Endodermal cell (in vitro differentiated cells): ENCODE data around the gene TCF12. TPM values are rescaled to one million over a fixed set of nuclear protein-coding genes. Genes with fewer than 3 reads are reported as not detected.

Source experiments
- DNase-seq: peaks from one replicate; pipeline ENCODE4 v3.0.0-alpha.2; 2017
- H3K27ac ChIP-seq: 2 replicates; pipeline ENCODE4 v1.5.1; 2013; ENCODE audit warnings: mild to moderate bottlenecking, low read depth, low read length, moderate library complexity
- H3K27me3 ChIP-seq: 2 replicates; pipeline ENCODE4 v1.6.1; 2013; ENCODE audit warnings: mild to moderate bottlenecking, low read length, moderate library complexity; ENCODE audit not compliant: insufficient read depth, control insufficient read depth, poor library complexity, severe bottlenecking
- H3K36me3 ChIP-seq: 2 replicates; pipeline ENCODE4 v1.7.0; 2013; ENCODE audit warnings: mild to moderate bottlenecking, low read length, moderate library complexity; ENCODE audit not compliant: control insufficient read depth, insufficient read depth
- H3K4me1 ChIP-seq: one replicate; pipeline ENCODE4 v1.7.0; 2013; ENCODE audit warnings: low read length; ENCODE audit not compliant: control insufficient read depth, insufficient read depth
- H3K4me3 ChIP-seq: 2 replicates; pipeline ENCODE4 v1.5.1; 2013; ENCODE audit warnings: mild to moderate bottlenecking, low read length, moderate library complexity
- H3K9ac ChIP-seq: 2 replicates; pipeline ENCODE4 v1.6.1; 2013; ENCODE audit warnings: mild to moderate bottlenecking, low read length, moderate library complexity; ENCODE audit not compliant: poor library complexity, severe bottlenecking; ENCODE audit errors: extremely low read depth
- H3K9me3 ChIP-seq: 2 replicates; pipeline ENCODE4 v1.6.1; 2013; ENCODE audit warnings: mild to moderate bottlenecking, low read length, moderate library complexity; ENCODE audit not compliant: control insufficient read depth
- H3K27ac Mint-ChIP-seq: 2 replicates; pipeline ENCODE4 v1.8.0; 2020; ENCODE audit warnings: mixed read lengths
- H3K27me3 Mint-ChIP-seq: 2 replicates; pipeline ENCODE4 v1.8.0; 2021; ENCODE audit warnings: mild to moderate bottlenecking, mixed read lengths; ENCODE audit not compliant: insufficient read depth
- H3K36me3 Mint-ChIP-seq: 2 replicates; pipeline ENCODE4 v1.8.0; 2020; ENCODE audit warnings: low read depth, mixed read lengths
- H3K4me1 Mint-ChIP-seq: 2 replicates; pipeline ENCODE4 v1.8.0; 2020; ENCODE audit warnings: mixed read lengths
- H3K4me3 Mint-ChIP-seq: 2 replicates; pipeline ENCODE4 v1.8.0; 2020; ENCODE audit warnings: mild to moderate bottlenecking, moderate library complexity, mixed read lengths
- H3K9me3 Mint-ChIP-seq: 2 replicates; pipeline ENCODE4 v1.8.0; 2020; ENCODE audit warnings: mild to moderate bottlenecking, mixed read lengths
- WGBS, 2 experiments: methylation state at CpG; one replicate each; pipeline versions ENCODE4 v1.1.5 to v1.1.7; 2013; ENCODE audit warnings: missing lambda C conversion rate in 2 of 2, mixed read lengths in 1 of 2; ENCODE audit not compliant: insufficient coverage in 1 of 2, insufficient read length in 1 of 2; 5-methylcytosine and 5-hydroxymethylcytosine counted together
- total RNA-seq, 2 donors: library from RNA; stranded (reverse); fragmentation: NEBNext Ultra II Directional in 1 of 2; extraction: Animal tissue kit (Norgen Biotek cat#: 25700) in 1 of 2; gene quantifications; 2 replicates in 1 of 2; 3 replicates in 1 of 2; pipeline ENCODE4 v1.2.1, GENCODE V29; 2021
- TF ChIP-seq, protein P1 (sequence below): fragments of 200-600 bp; sonication (generic); conservative IDR thresholded peaks from 2 replicates; pipeline ENCODE4 v1.5.0; 2021; ENCODE audit warnings: antibody characterized with exemption, mild to moderate bottlenecking

TCF12 gene
- total RNA-seq, 2 donors from 2014 or later, result 103 to 121 TPM

DNA sequence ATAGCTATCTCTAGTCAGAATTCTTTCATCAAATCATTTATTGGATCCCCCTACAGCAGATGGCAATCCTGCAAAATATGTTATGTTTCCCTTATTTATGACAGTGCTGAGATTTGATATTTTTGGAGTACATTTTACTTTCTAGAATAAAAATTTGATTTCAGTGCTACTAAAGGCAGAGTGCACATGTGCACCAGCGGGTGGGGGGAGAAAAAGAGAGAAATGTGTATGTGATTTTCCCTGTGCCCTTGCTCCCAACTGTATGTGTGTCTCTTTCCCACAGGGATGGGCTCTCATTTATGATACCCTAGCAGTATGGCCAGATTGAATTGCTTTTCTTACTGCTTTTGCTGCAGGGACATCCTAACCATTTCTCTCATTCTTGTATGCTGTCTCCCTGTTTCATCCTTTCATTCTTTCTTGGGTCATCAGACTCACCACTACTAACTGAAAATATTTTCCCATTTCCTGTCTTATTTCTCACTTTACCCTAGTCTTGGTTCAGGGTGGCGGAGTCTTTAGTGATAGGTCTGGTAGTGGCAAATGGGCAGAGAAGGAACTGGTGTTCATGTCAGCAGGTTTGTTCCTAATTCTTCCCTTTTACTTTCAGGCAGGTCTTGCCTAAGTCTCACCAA is 140.7 kb downstream of the TCF12 start:
- Mint-ChIP-seq H3K27ac (no peak overlapping the region), H3K27me3 (no peaks in the 10 kb centered on the region), H3K36me3 (peaks cover 3% of the 10 kb centered on the region), H3K9me3 (no peaks in the 10 kb centered on the region), H3K4me3 (no peak overlapping the region), H3K4me1 (peaks cover 25% of the 10 kb centered on the region)
- Histone ChIP-seq H3K9me3 (no peaks in the 10 kb centered on the region), H3K4me1 (no peaks in the 10 kb centered on the region), H3K4me3 (no peak overlapping the region), H3K27me3 (no peaks in the 10 kb centered on the region), H3K27ac (no peak overlapping the region), H3K36me3 (no peaks in the 10 kb centered on the region), H3K9ac (no peak overlapping the region)
- TF ChIP-seq, protein P1, sequence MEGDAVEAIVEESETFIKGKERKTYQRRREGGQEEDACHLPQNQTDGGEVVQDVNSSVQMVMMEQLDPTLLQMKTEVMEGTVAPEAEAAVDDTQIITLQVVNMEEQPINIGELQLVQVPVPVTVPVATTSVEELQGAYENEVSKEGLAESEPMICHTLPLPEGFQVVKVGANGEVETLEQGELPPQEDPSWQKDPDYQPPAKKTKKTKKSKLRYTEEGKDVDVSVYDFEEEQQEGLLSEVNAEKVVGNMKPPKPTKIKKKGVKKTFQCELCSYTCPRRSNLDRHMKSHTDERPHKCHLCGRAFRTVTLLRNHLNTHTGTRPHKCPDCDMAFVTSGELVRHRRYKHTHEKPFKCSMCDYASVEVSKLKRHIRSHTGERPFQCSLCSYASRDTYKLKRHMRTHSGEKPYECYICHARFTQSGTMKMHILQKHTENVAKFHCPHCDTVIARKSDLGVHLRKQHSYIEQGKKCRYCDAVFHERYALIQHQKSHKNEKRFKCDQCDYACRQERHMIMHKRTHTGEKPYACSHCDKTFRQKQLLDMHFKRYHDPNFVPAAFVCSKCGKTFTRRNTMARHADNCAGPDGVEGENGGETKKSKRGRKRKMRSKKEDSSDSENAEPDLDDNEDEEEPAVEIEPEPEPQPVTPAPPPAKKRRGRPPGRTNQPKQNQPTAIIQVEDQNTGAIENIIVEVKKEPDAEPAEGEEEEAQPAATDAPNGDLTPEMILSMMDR, result no peak
- no peak for DNase-seq
- WGBS, 2 experiments, result 96% methylated on average over 1 of the region's 2 CpGs; no CpG with 5 or more reads in 1 of the 2 experiments

DNA sequence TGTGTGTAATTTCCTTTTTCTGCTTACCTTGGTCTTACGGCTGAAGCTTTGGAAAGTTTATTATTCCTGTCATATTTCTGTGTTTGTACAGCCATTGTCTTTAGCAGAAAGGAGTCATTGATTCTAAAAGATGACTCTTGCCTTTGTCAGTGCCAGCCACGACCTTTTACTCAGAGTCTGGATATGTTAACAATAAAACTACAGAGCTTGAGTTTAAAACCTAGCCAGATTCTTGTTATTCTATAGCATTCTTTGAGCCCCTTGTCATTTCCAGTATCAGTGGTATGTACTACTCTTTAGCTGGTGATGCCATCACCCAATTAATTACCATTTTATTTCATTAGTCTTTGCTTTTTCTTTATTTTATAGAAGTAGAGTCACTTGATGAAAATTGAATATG is 142.4 kb downstream of the TCF12 start:
- no peak overlapping the region for H3K27ac Mint-ChIP-seq
- no peaks in the 10 kb centered on the region for H3K9me3 Mint-ChIP-seq
- TF ChIP-seq, protein P1, result no peak
- 80 to 81% methylated on average over 1 to 2 of the region's 2 CpGs for WGBS, 2 experiments
- no peaks in the 10 kb centered on the region for H3K9me3 ChIP-seq
- H3K4me1 Mint-ChIP-seq, result peaks cover 20% of the 10 kb centered on the region
- no peak for DNase-seq
- no peak overlapping the region for H3K27ac ChIP-seq
- H3K27me3 ChIP-seq, result no peaks in the 10 kb centered on the region
- no peak overlapping the region for H3K4me3 Mint-ChIP-seq
- no peak overlapping the region for H3K9ac ChIP-seq
- H3K27me3 Mint-ChIP-seq, result no peaks in the 10 kb centered on the region
- no peaks in the 10 kb centered on the region for H3K36me3 ChIP-seq
- no peaks in the 10 kb centered on the region for H3K4me1 ChIP-seq
- no peak overlapping the region for H3K4me3 ChIP-seq
- H3K36me3 Mint-ChIP-seq, result peaks cover 6% of the 10 kb centered on the region

DNA sequence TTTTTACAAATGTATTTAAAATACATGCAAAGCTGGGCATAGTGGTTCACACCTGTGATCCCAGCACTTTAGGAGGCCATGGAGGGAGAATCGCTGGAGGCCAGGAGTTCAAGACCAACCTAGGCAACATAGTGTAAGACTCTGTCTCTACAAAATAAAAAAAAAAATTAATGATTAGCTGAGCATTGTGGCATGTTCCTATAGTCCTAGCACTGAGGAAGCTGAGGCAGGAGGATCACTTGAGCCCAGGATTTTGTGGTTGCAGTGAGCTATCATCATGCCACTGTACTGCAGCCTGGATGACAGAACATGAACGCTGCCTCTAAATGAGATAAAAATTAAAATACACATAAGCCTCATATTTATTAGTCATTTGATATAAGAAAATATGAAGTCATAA is 142.8 kb downstream of the TCF12 start:
- peaks cover 19% of the 10 kb centered on the region for H3K4me1 Mint-ChIP-seq
- TF ChIP-seq, protein P1, result no peak
- no peaks in the 10 kb centered on the region for H3K27me3 Mint-ChIP-seq
- Histone ChIP-seq H3K9ac (no peak overlapping the region), H3K27me3 (no peaks in the 10 kb centered on the region), H3K36me3 (no peaks in the 10 kb centered on the region), H3K9me3 (no peaks in the 10 kb centered on the region), H3K27ac (no peak overlapping the region), H3K4me3 (no peak overlapping the region), H3K4me1 (no peaks in the 10 kb centered on the region)
- no peaks in the 10 kb centered on the region for H3K9me3 Mint-ChIP-seq
- no peak overlapping the region for H3K27ac Mint-ChIP-seq
- peaks cover 6% of the 10 kb centered on the region for H3K36me3 Mint-ChIP-seq
- H3K4me3 Mint-ChIP-seq, result no peak overlapping the region
- DNase-seq, result no peak
- whole genome bisulfite sequencing, 2 experiments, result 89 to 95% methylated on average over 1 of the region's 2 CpGs
